Measurements from ENCODE around the gene NUDT17. TPM values are rescaled to one million over a fixed set of nuclear protein-coding genes. Genes with fewer than 3 reads are reported as not detected.

Gene NUDT17
- total and polyA plus RNA-seq, 9 of the 15 experiments (the other 6 are each of a cell fraction or from before 2014, with no cell fraction given) = 2.1 to 10.0 (median 6.1) TPM

- no peak for TF ChIP-seq ZNF592 (IDR thresholded peaks at IDR 0.05)
- no peak for TF ChIP-seq ZFPM2 (CRISPR knock-in tag; IDR thresholded peaks at IDR 0.05)
- 0 out of 2 replicates have a peak, but pooled peaks have one; percentile 26 for TF ChIP-seq ZNF436 (CRISPR knock-in tag; IDR thresholded peaks at IDR 0.05)
- TF ChIP-seq ZNF766 (CRISPR knock-in tag; conservative IDR thresholded peaks at IDR 0.05) = no peak
- TF ChIP-seq TSC22D4 (tag; IDR thresholded peaks at IDR 0.05) = no peak
- TF ChIP-seq TARDBP (IDR thresholded peaks at IDR 0.05) = no peak
- peak; percentile 47; the same call in 1 of the 2 replicates for TF ChIP-seq STAG1 (CRISPR knock-in tag; IDR thresholded peaks at IDR 0.05; ENCODE audit: borderline replicate concordance)
- peak; percentile 8; the same call in 1 of the 2 replicates for TF ChIP-seq DEAF1 (CRISPR knock-in tag; IDR thresholded peaks at IDR 0.05)
- TF ChIP-seq ATF1 (CRISPR knock-in tag; IDR thresholded peaks at IDR 0.05) = no peak
- TF ChIP-seq ATF1 (tag; IDR thresholded peaks at IDR 0.05) = no peak
- TF ChIP-seq SLC30A9 (CRISPR knock-in tag; IDR thresholded peaks at IDR 0.05) = no peak
- 0 out of 4 replicates have a peak, but pooled peaks of 1 of the 2 experiments have one; percentile 32 for TF ChIP-seq MNT (conservative IDR thresholded peaks at IDR 0.05)
- peak; percentile 65 to 92 (median 76) for TF ChIP-seq CTCF (IDR thresholded peaks at IDR 0.05 in 2 of 3, conservative IDR thresholded peaks at IDR 0.05 in 1 of 3; ENCODE audit: insufficient read depth in 2 of 3, low read depth in 1 of 3, low read length in 3 of 3)
- no peak for TF ChIP-seq TCF7L2 (IDR thresholded peaks at IDR 0.05; ENCODE audit: low read depth, low read length)
These were observed 777 bp downstream of the NUDT17 start (continued) for GRCh38 chr1:145846201-145846612.
